Lung (tissue), 12 donors: ENCODE measurements around the gene SPATC1L. TPM values are rescaled to one million over a fixed set of nuclear protein-coding genes. Genes with fewer than 3 reads are reported as not detected.
"Not testable (repeated sequence)": the region's sequence is repeated elsewhere in the genome, so short reads cannot be mapped to it uniquely, and the experiment has no call there.

ENCODE experiments used
- ATAC-seq: fragments of 200-7000 bp; cut with Tn5 transposase; one replicate; pipeline ENCODE4 v1.9.1; 2020; ENCODE audit warnings: moderate number of reproducible peaks; ENCODE audit not compliant: insufficient read depth, low FRiP score
- DNase-seq, 3 donors: peaks; one replicate each; pipeline ENCODE4 v3.0.0-alpha.2; 2013 to 2017
- H3K27ac ChIP-seq, 2 donors: one replicate each; pipeline ENCODE4 v1.5.1; 2013; ENCODE audit warnings: mild to moderate bottlenecking in 2 of 2, moderate library complexity in 2 of 2, control low read depth in 1 of 2, inconsistent platforms in 1 of 2, low read depth in 1 of 2, low read length in 1 of 2
- H3K27me3 ChIP-seq, 3 donors: one replicate each; pipeline ENCODE4 v1.5.1; 2013; ENCODE audit warnings: low read length in 2 of 3; ENCODE audit not compliant: control insufficient read depth in 3 of 3, insufficient read depth in 3 of 3
- H3K36me3 ChIP-seq, 4 donors: one replicate each; pipeline ENCODE4 v1.5.1; 2013; ENCODE audit warnings: low read length in 4 of 4, mild to moderate bottlenecking in 1 of 4, moderate library complexity in 1 of 4; ENCODE audit not compliant: control insufficient read depth in 4 of 4, insufficient read depth in 4 of 4
- H3K4me1 ChIP-seq, 5 donors: one replicate each; pipeline ENCODE4 v1.5.1; 2013; ENCODE audit warnings: low read length in 5 of 5, mild to moderate bottlenecking in 2 of 5, moderate library complexity in 1 of 5; ENCODE audit not compliant: control insufficient read depth in 5 of 5, insufficient read depth in 5 of 5
- H3K4me3 ChIP-seq: one replicate; pipeline ENCODE4 v1.5.1; 2013; ENCODE audit warnings: mild to moderate bottlenecking, control low read depth, moderate library complexity
- H3K9ac ChIP-seq, 2 donors: one replicate each; pipeline ENCODE4 v1.5.1; 2013; ENCODE audit warnings: low read length in 2 of 2, control low read depth in 1 of 2; ENCODE audit not compliant: insufficient read depth in 1 of 2
- H3K9me3 ChIP-seq, 4 donors: one replicate each; pipeline ENCODE4 v1.5.1; 2013; ENCODE audit warnings: low read length in 3 of 4, mild to moderate bottlenecking in 1 of 4, moderate library complexity in 1 of 4; ENCODE audit not compliant: control insufficient read depth in 4 of 4, insufficient read depth in 3 of 4
- WGBS, 2 donors: extraction: QIAGEN DNeasy Blood & Tissue Kit; methylation state at CpG; one replicate each; pipeline ENCODE4 v1.1.7; 2013; 5-methylcytosine and 5-hydroxymethylcytosine counted together
- polyA plus RNA-seq, 2 donors: library from polyadenylated mRNA; stranded (reverse); fragments of 200-250 nt; gene quantifications; one replicate each; pipeline ENCODE4 v1.2.1, GENCODE V29; 2013
- total RNA-seq, 2 donors: library from RNA; depleted of rRNA in 1 of 2; stranded (reverse); fragments of >200 nt in 1 of 2; gene quantifications; one replicate each; pipeline ENCODE4 v1.2.1, GENCODE V29; 2014 to 2021
- TF ChIP-seq, protein P1 (sequence below): IDR thresholded peaks from 2 replicates; pipeline ENCODE4 v1.5.1; 2012; ENCODE audit warnings: mild to moderate bottlenecking; ENCODE audit errors: control extremely low read depth, extremely low read depth
- donor health status: control.
- donor health status: control.
- donor health status: Bipolar disorder and iron deficiency.
- donor health status: healthy.
- donor health status: DM: yes; HTN: yes; CAD: no.

The SPATC1L gene
- total and polyA plus RNA-seq, 4 donors = 6.6 to 15.6 (median 11.0) TPM

DNA sequence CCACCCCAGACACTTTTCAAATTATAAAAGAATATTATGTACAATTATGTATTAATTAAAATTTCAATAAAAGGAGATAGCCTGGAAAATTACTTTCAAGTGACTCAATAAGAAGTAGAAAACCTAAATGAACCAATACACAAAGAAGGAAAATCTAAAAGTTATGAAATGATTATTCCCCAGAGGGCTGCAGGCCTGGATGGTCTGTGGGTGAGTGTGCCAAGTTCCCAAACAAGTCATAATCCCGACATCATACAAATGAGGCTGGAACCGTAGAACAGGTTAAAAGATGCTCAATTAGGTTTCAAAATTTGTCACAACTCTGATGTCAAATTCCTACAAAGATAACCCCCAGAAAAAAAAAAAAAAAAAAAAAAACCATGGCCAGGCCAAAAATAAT lies 12.7 kb downstream of the SPATC1L start:
- no peak overlapping the region for H3K9ac ChIP-seq
- no peaks in the 10 kb centered on the region for H3K27me3 ChIP-seq
- no peak overlapping the region for H3K27ac ChIP-seq
- H3K4me3 ChIP-seq = no peak overlapping the region
- 73 to 79% methylated on average over 2 of the region's 2 CpGs for WGBS, 2 donors
- DNase-seq (no peak), ATAC-seq (no peak)
- peaks cover 0 to 3% (median 0%) of the 10 kb centered on the region in 4 donors for H3K9me3 ChIP-seq
- H3K4me1 ChIP-seq = no peaks in the 10 kb centered on the region
- TF ChIP-seq, protein P1, sequence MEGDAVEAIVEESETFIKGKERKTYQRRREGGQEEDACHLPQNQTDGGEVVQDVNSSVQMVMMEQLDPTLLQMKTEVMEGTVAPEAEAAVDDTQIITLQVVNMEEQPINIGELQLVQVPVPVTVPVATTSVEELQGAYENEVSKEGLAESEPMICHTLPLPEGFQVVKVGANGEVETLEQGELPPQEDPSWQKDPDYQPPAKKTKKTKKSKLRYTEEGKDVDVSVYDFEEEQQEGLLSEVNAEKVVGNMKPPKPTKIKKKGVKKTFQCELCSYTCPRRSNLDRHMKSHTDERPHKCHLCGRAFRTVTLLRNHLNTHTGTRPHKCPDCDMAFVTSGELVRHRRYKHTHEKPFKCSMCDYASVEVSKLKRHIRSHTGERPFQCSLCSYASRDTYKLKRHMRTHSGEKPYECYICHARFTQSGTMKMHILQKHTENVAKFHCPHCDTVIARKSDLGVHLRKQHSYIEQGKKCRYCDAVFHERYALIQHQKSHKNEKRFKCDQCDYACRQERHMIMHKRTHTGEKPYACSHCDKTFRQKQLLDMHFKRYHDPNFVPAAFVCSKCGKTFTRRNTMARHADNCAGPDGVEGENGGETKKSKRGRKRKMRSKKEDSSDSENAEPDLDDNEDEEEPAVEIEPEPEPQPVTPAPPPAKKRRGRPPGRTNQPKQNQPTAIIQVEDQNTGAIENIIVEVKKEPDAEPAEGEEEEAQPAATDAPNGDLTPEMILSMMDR = no peak
- H3K36me3 ChIP-seq = no peaks in the 10 kb centered on the region

GRCh38 chr21:46170436-46171193 lies 13.6 kb downstream of the SPATC1L start:
- not testable (repeated sequence) for H3K9ac ChIP-seq, H3K27ac ChIP-seq, H3K27me3 ChIP-seq, H3K4me3 ChIP-seq, H3K9me3 ChIP-seq, H3K36me3 ChIP-seq, ATAC-seq, H3K4me1 ChIP-seq
- DNase-seq = peak in 1 of 3 donors; percentile 3
- 52 to 69% methylated on average over 1 of the region's 1 CpG for WGBS, 2 donors

DNA sequence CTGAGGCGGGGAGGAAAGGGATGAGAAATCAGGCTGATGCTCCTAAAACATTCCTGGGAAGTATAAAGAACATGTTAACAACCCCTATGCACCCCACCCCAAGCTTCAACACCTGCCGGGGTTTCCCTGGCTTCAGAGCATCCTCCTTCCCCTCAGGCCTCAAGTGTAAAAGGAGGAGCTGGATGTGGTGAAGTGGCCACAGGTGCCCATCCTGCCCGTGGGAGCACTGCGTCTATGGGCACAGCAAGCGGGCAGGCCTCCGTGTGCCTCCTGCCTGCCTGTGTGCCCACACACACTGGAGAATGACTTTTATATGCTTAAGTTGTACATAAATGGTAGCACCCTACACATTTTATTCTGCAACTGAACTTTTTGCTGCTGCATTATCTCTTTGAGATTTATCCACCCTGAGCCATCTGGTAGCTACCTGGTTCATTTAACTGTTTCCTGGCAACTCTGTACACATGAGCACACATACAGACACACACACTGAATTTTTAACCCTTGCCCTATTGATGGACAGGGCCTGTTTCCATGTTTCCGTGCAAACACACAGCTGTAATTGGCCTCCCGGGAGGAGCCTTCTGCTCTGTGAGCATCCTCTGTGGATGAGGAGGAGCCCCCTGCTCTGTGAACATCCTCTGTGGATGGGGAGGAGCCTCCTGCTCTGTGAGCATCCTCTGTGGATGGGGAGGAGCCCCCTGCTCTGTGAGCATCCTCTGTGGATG lies 15.4 kb downstream of the SPATC1L start:
- WGBS, 2 donors = 82 to 89% methylated on average over 8 of the region's 8 CpGs

DNA sequence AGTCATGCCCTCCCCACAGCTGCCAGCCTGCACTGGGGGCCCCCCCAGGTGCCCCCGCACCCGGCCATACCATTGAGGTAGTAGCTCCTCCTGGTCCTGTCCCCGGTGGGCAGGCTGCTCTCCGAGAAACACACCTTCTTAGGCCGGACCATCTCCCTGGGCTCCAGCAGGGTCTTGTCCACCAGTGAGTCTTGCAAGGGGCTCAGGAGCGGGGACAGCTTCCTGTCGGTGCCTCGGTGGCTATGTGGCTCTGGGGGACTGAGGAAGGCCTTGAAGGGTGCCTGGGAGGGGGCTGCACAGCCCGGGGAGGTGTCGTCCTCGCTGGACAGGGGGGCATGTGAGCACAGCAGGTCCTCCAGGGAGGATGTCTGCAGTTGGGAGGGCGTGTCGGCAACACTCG lies 16.0 kb downstream of the SPATC1L start:
- no peak for ATAC-seq
- H3K9me3 ChIP-seq = no peaks in the 10 kb centered on the region
- no peaks in the 10 kb centered on the region for H3K4me1 ChIP-seq
- no peak overlapping the region for H3K9ac ChIP-seq
- DNase-seq = peak in 1 of 3 donors; percentile 12
- H3K27me3 ChIP-seq = peaks cover 0 to 2% (median 0%) of the 10 kb centered on the region in 3 donors
- H3K27ac ChIP-seq = no peak overlapping the region
- TF ChIP-seq, protein P1 = no peak
- 88 to 95% methylated on average over 14 of the region's 14 CpGs for WGBS, 2 donors
- peaks cover 0 to 3% (median 0%) of the 10 kb centered on the region in 4 donors for H3K36me3 ChIP-seq
- no peak overlapping the region for H3K4me3 ChIP-seq

More for the DNA sequence above, 15.4 kb downstream of the SPATC1L start:
- H3K4me1 ChIP-seq = no peaks in the 10 kb centered on the region
- H3K27ac ChIP-seq = no peak overlapping the region
- H3K4me3 ChIP-seq = no peak overlapping the region
- DNase-seq (no peak), ATAC-seq (no peak)
- H3K9ac ChIP-seq = no peak overlapping the region
- H3K27me3 ChIP-seq = no peaks in the 10 kb centered on the region
- no peaks in the 10 kb centered on the region for H3K9me3 ChIP-seq
- TF ChIP-seq, protein P1 = no peak
- H3K36me3 ChIP-seq = no peaks in the 10 kb centered on the region
